Measurements from ENCODE around the gene STPG4.

GRCh38 chr2:47052847-47053246 lies 102.3 kb downstream of the STPG4 start:
- no peak for TF ChIP-seq CTCF (IDR thresholded peaks at IDR 0.05)
- no peak for TF ChIP-seq POLR2A (IDR thresholded peaks at IDR 0.05)

All from Peyer's patch (tissue), 4 donors.